Thymus (tissue), 11 donors: ENCODE measurements around the gene SH3BP1. TPM values are rescaled to one million over a fixed set of nuclear protein-coding genes. Genes with fewer than 3 reads are reported as not detected.

Experiments
- DNase-seq, 9 donors: peaks; one replicate each; pipeline ENCODE4 v3.0.0-alpha.2; 2013; ENCODE audit warnings: low spot score in 9 of 9, low read depth in 6 of 9, missing footprints in 1 of 9
- H3K27ac ChIP-seq, 2 donors: one replicate each; pipeline ENCODE4 v1.5.1; 2013; ENCODE audit warnings: control low read depth in 1 of 2, low read depth in 1 of 2, low read length in 1 of 2, mild to moderate bottlenecking in 1 of 2, moderate library complexity in 1 of 2
- H3K27me3 ChIP-seq, 2 donors: one replicate each; pipeline ENCODE4 v1.5.1; 2013; ENCODE audit warnings: low read length in 1 of 2; ENCODE audit not compliant: control insufficient read depth in 2 of 2, insufficient read depth in 1 of 2
- H3K36me3 ChIP-seq, 2 donors: one replicate each; pipeline ENCODE4 v1.5.1; 2013; ENCODE audit warnings: low read length in 1 of 2, mild to moderate bottlenecking in 1 of 2, moderate library complexity in 1 of 2; ENCODE audit not compliant: control insufficient read depth in 2 of 2, insufficient read depth in 2 of 2
- H3K4me1 ChIP-seq, 2 donors: one replicate each; pipeline ENCODE4 v1.5.1; 2013; ENCODE audit warnings: low read length in 2 of 2; ENCODE audit not compliant: control insufficient read depth in 2 of 2, insufficient read depth in 2 of 2
- H3K4me3 ChIP-seq, 2 donors: one replicate each; pipeline ENCODE4 v1.5.1; 2013; ENCODE audit warnings: low read length in 2 of 2, control low read depth in 1 of 2, mild to moderate bottlenecking in 1 of 2
- H3K9me3 ChIP-seq, 2 donors: one replicate each; pipeline ENCODE4 v1.5.1; 2013; ENCODE audit warnings: low read length in 1 of 2, mild to moderate bottlenecking in 1 of 2; ENCODE audit not compliant: control insufficient read depth in 2 of 2, insufficient read depth in 1 of 2
- WGBS: extraction: QIAGEN DNeasy Blood & Tissue Kit; methylation state at CpG from one replicate; pipeline ENCODE4 v1.1.7; 2013; 5-methylcytosine and 5-hydroxymethylcytosine counted together
- polyA plus RNA-seq: library from polyadenylated mRNA; stranded (reverse); fragments of 200-250 nt; gene quantifications from one replicate; pipeline ENCODE4 v1.2.3, GENCODE V29; 2013
- total RNA-seq: library from RNA; stranded (reverse); fragments of 120-200 nt; gene quantifications from one replicate; pipeline ENCODE4 v1.2.4, GENCODE V29; 2013
- donor health status: healthy.

The SH3BP1 gene
- total and polyA plus RNA-seq, 2 donors, result 21.3 to 23.0 TPM

GRCh38 chr22:37664249-37665101 lies 25.0 kb downstream of the SH3BP1 start:
- Histone ChIP-seq H3K27me3 (no peaks in the 10 kb centered on the region), H3K9me3 (peaks cover 0 to 3% of the 10 kb centered on the region in 2 donors), H3K36me3 (peaks cover 26 to 45% of the 10 kb centered on the region in 2 donors), H3K4me1 (peaks cover 19 to 24% of the 10 kb centered on the region in 2 donors), H3K27ac (no peak overlapping the region), H3K4me3 (no peak overlapping the region)
- WGBS, result 94% methylated on average over 16 of the region's 16 CpGs
- DNase-seq, result no peak

GRCh38 chr22:37665487-37665886 lies 26.0 kb downstream of the SH3BP1 start:
- WGBS, result 98% methylated on average over 24 of the region's 24 CpGs
- H3K27ac ChIP-seq, result no peak overlapping the region
- no peak overlapping the region for H3K4me3 ChIP-seq
- H3K4me1 ChIP-seq, result peaks cover 10 to 14% of the 10 kb centered on the region in 2 donors
- peaks cover 26 to 45% of the 10 kb centered on the region in 2 donors for H3K36me3 ChIP-seq
- H3K9me3 ChIP-seq, result peaks cover 0 to 3% of the 10 kb centered on the region in 2 donors
- H3K27me3 ChIP-seq, result no peaks in the 10 kb centered on the region
- DNase-seq, result no peak

GRCh38 chr22:37669586-37669985 lies 30.1 kb downstream of the SH3BP1 start:
- H3K27me3 ChIP-seq, result no peaks in the 10 kb centered on the region
- peaks cover 26% of the 10 kb centered on the region in 2 donors for H3K36me3 ChIP-seq
- H3K9me3 ChIP-seq, result peaks cover 0 to 3% of the 10 kb centered on the region in 2 donors
- peak overlapping the region in 1 of 2 donors; percentile 7 for H3K27ac ChIP-seq
- H3K4me1 ChIP-seq, result peaks cover 14 to 40% of the 10 kb centered on the region in 2 donors
- no peak overlapping the region for H3K4me3 ChIP-seq
- DNase-seq, result no peak
- 91% methylated on average over 6 of the region's 6 CpGs for WGBS

GRCh38 chr22:37672206-37672919 lies 32.9 kb downstream of the SH3BP1 start:
- Histone ChIP-seq H3K27ac (peak overlapping the region; percentile 31 to 67), H3K4me1 (peaks cover 34 to 65% of the 10 kb centered on the region in 2 donors), H3K9me3 (no peaks in the 10 kb centered on the region), H3K4me3 (no peak overlapping the region), H3K36me3 (peaks cover 1 to 4% of the 10 kb centered on the region in 2 donors), H3K27me3 (no peaks in the 10 kb centered on the region)
- peak in 1 of 9 donors; percentile 48 for DNase-seq
- WGBS, result 22% methylated on average over 15 of the region's 15 CpGs

- 26% methylated on average over 11 of the region's 11 CpGs for WGBS
- H3K27ac ChIP-seq, result peak overlapping the region in 1 of 2 donors; percentile 7
- H3K27me3 ChIP-seq, result no peaks in the 10 kb centered on the region
- no peaks in the 10 kb centered on the region for H3K9me3 ChIP-seq
- H3K4me3 ChIP-seq, result no peak overlapping the region
- peaks cover 34 to 72% of the 10 kb centered on the region in 2 donors for H3K4me1 ChIP-seq
- H3K36me3 ChIP-seq, result no peaks in the 10 kb centered on the region
- DNase-seq, result no peak
These were observed 33.5 kb downstream of the SH3BP1 start for GRCh38 chr22:37672920-37673455.

GRCh38 chr22:37674248-37674647 lies 34.8 kb downstream of the SH3BP1 start:
- Histone ChIP-seq H3K9me3 (no peaks in the 10 kb centered on the region), H3K4me1 (peaks cover 34 to 76% of the 10 kb centered on the region in 2 donors), H3K36me3 (peaks cover 0 to 3% of the 10 kb centered on the region in 2 donors), H3K4me3 (no peak overlapping the region), H3K27me3 (peaks cover 0 to 2% of the 10 kb centered on the region in 2 donors), H3K27ac (no peak overlapping the region)
- 88% methylated on average over 12 of the region's 12 CpGs for WGBS
- no peak for DNase-seq

DNA sequence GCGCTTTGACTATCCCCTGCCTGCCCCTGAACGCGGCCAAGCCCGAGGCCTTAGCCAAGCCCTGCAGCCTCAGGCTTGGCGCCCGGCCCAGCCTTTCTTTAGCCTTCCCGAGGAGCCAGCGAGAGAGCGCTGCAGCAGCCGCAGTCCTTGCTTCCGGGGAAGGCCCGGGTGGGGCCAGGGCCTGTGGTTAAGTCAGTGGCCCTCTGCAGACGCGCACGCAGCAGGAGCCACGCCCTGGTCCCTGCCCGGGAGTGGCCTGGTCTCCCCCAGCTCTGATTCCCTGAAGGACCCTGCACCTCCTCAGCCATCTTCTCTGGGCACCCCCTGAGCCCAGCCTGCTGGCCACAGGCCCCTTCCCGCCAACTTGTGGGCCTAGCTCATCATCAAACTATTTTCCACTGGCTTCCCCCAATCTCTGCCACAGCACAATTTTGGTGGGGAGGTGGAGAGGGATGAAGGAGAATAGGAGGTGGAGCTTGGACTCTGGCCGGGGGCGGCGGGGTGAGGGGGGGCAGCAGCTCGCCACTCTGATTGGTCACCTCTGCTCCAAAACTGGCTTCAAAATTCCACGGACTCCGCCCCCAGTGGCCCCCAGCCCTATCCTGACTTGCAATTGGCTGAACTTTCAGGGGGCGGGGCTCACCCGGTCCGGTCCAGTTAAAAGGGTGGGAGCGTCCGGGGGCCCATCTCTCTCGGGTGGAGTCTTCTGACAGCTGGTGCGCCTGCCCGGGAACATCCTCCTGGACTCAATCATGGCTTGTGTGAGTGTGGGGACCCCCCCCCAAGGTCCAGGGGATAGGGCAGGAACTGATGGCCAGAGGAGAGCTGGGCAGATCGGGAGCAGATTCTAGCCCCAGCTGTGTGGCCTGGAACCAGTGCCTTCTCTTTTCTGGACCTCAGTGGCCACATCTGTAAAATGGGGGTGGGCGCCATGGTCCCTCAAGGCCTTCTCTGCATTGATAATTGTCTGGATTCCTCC lies 35.8 kb downstream of the SH3BP1 start, which contains the start of gene LGALS1:
Gene LGALS1, plus strand, starts transcription at position 686 of the 979 bp plus-strand sequence. Its CDS starts 67 bp downstream, at position 753.
- Histone ChIP-seq H3K27ac (peak within 1 kb of the TSS; percentile 99), H3K27me3 (peaks cover 0 to 2% of the 10 kb centered on the region in 2 donors), H3K9me3 (no peaks in the 10 kb centered on the region), H3K4me1 (peaks cover 34 to 74% of the 10 kb centered on the region in 2 donors), H3K4me3 (peak within 1 kb of the TSS; percentile 72), H3K36me3 (peaks cover 0 to 3% of the 10 kb centered on the region in 2 donors)
- peak in 4 of 9 donors; percentile 46 to 74 (median 58) for DNase-seq
- 29% methylated on average over 34 of the region's 34 CpGs for WGBS
